GM18909 (cell line): ENCODE results near the gene C9orf43.
"Not testable (repeated sequence)": the region's sequence is repeated elsewhere in the genome, so short reads cannot be mapped to it uniquely, and the experiment has no call there.

Source experiments
- ATAC-seq: cut with Tn5 transposase; IDR thresholded peaks from one replicate; pipeline ENCODE4 v1.9.1; 2021; ENCODE audit warnings: mild to moderate bottlenecking; ENCODE audit not compliant: unreplicated experiment, poor library complexity

The C9orf43 gene

GRCh38 chr9:113380869-113381378 lies 29.6 kb upstream of the C9orf43 start:
- peak; percentile 59 for ATAC-seq

DNA sequence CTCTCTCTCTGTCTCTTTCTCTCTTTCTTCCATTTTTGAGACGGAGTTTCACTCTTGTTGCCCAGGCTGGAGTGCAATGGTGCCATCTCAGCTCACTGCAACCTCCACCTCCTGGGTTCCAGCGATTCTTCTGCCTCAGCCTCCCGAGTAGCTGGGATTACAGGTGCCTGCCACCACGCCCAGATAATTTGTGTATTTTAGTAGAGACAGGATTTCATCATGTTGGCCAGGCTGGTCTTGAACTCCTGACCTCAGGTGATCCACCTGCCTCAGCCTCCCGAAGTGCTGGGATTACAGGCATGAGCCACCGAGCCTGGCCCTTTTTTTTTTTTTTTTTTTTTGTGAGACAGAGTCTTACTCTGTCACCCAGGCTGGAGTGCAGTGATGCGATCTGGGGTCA lies 29.1 kb upstream of the C9orf43 start:
- not testable (repeated sequence) for ATAC-seq

DNA sequence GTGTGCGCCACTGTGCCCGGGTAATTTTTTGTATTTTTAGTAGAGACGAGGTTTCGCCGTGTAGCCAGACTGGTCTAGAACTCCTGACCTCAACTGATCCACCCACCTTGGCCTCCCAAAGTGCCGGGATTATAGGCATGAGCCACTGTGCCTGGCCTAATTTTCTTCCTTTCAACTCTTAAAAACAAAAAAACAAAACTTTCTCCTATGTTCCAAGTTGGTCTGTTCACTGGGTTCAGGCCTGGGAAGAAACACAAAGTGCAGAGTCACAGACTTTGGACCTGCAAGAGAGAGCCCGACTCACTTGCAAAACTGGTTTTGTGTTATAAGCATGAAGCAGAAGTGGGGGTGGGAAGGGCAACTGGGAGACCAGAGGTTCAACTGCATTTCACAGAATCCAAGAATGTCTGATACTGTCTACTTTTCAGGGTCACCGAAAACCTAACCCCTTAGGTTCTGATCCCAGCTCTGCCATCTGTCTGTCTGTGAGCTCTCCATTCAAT lies 28.6 kb upstream of the C9orf43 start:
- ATAC-seq, result no peak

DNA sequence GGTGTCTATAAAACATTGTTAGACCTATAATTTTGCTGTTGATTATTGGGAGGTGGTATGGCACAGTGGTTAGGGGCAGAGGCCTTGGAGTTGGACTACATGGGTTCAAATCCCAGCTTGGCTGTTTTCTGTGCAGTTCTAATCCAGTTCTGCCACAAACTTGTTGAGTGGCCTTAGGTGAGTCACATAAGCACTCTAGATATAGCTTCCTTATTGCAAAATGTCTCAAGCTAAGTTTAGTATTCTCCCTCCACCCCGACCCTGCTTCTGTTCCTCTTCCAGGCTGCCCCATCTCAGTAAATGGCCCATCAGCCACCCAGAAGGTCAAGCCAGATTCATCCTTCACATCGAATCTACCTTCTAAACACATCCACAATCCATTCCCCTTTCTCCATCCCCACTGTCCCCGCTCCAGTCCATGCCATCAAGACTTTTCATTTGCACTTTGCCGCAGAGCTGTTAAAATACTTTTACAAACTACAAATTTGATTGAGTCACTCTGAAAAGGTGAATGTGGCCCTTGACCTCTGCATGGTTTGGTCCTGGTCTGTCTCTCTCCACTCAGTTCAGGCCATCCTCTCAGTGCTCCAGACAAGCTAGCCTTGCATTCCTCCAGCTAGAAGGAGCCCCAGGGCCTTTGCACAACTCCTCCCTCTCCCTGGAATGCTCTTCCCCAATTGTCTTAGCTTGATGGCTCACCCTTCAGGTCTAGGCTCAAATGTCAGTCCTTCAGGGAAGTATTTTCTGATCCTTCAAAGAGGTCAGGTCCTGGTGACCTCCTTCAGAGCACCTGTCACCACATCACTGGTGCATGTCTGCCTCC lies 23.8 kb upstream of the C9orf43 start:
- ATAC-seq, result no peak

DNA sequence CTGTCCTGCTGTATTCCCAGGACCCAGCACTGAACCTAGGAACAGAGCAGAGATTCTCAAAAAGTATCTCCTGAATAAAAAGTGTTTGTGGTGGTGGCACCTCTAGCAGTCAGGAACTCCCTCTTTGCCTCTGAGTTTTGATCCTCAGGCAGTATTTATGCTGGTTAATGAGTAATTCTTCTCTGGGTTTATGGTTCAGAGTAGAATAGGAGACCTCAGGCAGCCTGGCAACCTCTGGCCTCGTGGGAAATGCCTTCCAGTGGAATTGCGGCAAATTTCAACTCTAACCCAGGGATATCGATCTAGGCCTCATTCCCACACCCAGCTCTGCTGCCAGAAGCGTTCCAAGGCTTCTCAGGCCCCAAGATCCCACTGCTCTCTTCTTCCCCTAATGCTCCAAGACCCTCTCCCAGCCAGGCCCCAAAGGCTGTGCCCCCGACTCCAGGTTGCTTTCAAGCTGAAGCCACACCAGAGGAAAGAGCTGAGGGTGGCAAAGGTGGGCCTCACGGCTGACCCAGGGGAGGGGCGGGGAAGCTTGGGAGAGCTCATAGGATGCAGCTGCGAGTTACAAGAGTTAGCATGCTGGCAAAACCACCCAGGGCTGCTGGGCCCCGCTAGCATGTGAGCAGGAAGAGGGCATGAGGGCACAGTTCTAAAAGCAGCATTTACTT lies 22.9 kb upstream of the C9orf43 start:
- no peak for ATAC-seq

DNA sequence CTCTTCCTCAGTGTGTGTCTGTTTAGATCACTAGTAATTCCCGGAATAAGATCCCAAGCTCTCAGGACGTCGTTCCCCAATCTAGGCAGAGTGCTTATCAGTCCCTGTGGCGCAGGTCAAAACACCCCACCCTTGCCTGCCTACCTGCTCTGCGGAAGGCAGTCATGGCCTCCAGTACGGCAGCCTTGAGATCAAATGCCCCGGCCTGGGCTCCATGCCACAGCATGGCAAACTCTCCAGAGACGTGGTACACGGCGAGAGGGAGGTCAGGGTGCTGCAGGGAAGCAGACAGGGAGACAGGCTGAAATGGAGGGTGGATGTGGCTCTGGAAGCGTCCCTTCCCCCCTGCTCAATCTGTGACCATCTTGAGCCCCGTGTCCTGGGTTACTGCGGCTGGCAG lies 21.7 kb upstream of the C9orf43 start:
- no peak for ATAC-seq

GRCh38 chr9:113389451-113389850 lies 21.1 kb upstream of the C9orf43 start:
- ATAC-seq, result no peak

GRCh38 chr9:113390192-113390960 lies 20.2 kb upstream of the C9orf43 start:
- ATAC-seq, result no peak

DNA sequence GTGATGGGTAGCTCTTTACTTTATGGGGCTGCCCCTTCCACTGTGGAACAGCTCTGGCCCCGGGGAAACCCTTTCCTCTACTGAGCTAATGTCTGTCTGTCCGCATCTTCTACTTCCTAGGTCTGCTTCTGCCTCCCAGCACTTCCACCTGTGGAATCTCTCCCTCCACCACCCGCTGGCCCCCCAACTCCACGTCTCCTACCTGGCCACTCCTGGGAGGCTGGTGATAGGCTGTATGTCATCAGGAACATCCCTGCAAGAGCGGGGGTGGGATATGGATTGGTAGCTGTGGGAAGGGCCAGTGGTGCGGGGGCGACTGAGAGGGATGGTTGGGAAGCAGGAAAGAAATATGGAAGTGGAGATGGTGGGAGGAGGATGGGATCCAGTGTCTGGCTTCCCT lies 18.6 kb upstream of the C9orf43 start:
- ATAC-seq, result no peak

GRCh38 chr9:113393281-113393680 lies 17.3 kb upstream of the C9orf43 start:
- no peak for ATAC-seq

- no peak for ATAC-seq
Measured at GRCh38 chr9:113395000-113395861, 15.3 kb upstream of the C9orf43 start.

DNA sequence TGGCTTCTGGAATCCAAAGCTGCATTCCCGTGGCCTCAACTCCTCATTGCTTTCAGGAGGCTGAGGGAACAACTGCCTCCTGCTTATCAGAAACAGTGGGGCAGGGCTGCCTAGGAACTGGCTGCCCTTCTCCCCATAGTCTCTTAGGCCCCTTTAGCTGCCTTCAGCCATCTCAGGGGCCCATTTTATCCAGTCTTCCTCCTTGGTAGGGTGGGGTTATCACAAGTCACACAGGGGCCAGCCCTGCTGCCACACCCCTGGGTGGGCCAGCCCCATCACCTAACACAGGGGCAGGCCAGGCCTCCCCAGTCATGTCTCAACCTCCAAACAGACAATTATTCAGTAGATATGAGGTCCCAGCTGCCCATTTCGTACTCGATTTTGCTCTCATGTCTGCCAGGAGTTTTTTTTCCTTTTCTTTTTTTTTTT lies 13.3 kb upstream of the C9orf43 start:
- no peak for ATAC-seq

DNA sequence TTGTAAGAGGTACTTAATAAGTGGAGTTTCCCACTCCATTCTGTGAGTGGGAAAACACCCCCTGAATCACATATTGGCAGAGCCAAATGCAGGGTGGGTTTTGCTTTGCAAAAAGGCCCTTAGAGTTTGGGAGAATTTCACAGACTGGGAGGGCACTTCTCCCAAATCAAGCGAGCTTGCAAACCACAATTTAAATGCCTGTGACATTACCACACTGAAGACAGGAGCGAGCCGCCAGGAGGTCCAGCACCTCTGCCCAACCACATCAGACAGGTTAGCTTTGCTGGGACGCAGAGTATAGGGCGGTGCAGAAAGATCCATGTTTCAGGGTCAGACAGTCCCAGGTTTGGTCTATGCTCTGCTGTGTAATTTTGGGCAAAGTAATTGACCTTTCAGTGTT lies 11.8 kb upstream of the C9orf43 start:
- ATAC-seq, result no peak

DNA sequence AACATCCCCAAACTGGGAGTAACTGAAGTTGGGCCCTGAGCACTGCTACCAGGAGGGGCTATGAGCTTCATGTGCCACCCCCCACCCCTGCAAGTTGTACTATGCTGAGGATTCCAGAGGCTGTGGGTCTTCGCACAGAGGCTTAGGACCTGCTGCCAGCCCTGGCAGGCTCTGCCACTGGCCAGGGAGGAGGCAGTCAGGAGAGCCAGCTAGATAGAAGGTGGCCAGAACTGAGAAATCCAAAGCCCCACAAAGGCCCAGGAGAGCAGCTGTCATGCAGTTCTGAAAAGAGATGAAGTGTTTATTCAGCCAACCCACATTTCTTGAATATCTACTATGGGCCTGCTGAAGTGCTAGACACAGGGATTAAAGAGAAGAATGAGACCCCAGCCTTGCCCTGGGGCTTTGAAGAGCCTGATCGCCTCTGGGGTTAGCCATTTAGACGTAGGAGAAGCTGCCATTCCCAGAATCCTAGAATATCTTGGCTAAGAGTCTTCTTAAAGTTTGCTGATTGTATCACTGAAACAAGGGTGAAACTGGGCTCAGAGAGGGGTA lies 10.8 kb upstream of the C9orf43 start:
- ATAC-seq, result no peak

GRCh38 chr9:113401027-113401792 lies 9.3 kb upstream of the C9orf43 start, which contains the start of gene ALAD:
Gene ALAD (minus strand): TSS chr9:113401284. CDS start chr9:113393559, 7,725 bp downstream.
- ATAC-seq, result peak; percentile 99

DNA sequence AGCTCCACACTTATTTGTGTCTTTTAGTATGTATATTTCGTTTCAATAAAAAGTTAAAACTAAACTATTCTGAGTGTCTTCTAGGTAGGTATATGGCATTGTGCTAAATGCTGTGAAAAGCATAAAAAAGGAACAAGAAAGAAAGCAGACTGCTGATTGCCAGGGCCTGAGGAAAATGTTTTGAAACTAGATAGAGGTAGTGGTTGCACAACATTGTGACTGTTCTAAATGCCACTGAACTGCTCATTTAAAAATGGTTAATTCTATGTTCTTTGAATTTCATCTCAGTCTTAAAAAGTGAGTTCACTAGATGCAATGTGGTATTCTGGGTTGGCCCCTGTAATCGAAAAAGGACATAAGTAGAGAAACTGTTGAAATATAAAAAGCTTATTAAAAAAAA lies 6.9 kb upstream of the C9orf43 start:
- no peak for ATAC-seq

DNA sequence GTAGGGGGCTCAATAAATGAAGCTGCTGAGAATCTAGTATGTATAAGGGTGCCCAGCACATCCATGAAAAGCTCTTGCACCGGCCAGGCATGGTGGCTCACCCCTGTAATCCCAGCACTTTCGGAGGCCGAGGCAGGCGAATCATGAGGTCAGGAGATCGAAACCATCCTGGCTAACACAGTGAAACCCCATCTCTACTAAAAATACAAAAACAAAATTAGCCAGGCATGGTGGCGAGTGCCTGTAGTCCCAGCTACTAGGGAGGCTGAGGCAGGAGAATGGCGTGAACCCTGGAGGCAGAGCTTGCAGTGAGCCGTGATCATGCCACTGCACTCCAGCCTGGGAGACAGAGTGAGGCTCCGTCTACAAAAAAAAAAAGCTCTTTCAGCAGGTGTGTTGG lies 4.2 kb upstream of the C9orf43 start:
- ATAC-seq, result not testable (repeated sequence)

DNA sequence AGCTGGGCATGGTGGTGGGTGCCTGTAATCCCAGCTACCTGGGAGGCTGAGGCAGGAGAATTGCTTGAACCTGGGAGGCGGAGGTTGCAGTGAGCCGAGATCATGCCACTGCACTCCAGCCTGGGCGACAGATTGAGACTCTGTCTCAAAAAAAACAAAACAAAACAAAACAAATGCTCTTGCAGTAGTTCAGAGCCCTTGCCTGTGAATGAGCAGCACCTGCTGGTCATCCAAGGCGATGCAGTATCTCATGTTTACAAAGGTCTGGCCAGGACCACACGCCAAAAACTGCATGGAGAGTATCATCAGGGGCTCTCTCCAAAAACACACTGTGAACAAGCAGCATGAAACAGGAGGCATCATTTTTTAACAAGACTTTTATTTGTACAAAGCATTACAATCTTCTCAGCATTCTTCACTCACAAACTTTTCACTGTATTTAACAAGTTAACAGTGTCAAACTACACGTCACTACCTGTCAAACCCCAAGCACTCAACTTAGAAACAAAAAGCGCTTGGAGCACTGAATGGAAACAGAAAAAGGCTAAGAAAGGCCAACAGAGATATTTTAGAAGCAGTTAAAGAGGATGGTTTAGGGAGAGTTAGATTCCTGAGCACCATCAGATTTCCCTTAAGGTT lies 3.6 kb upstream of the C9orf43 start:
- peak; percentile 33 for ATAC-seq
